IMR-90 (cell line): ENCODE results near the gene VPS8. TPM values are rescaled to one million over a fixed set of nuclear protein-coding genes. Genes with fewer than 3 reads are reported as not detected.
"Not testable (repeated sequence)": the region's sequence is repeated elsewhere in the genome, so short reads cannot be mapped to it uniquely, and the experiment has no call there.

ENCODE experiments used
- ATAC-seq: fragments of 200-7000 bp; cut with Tn5 transposase; 2 replicates; pipeline ENCODE4 v1.9.1; 2020; ENCODE audit warnings: low read depth, mild to moderate bottlenecking, moderate library complexity
- BruUV-seq: library from RNA; stranded (reverse); fragments of 400-500 nt; replicated peaks from 2 replicates; lab custom pipeline; 2021; lab: Mats Ljungman, UMichigan
- CTCF ChIA-PET: fragments of 300-600 bp; formaldehyde crosslinking; extraction: SDS; loops from one replicate; lab custom pipeline; 2021; ENCODE audit warnings: antibody characterized with exemption; lab: Yijun Ruan, JAX
- POLR2A ChIA-PET: fragments of 300-600 bp; sonication (Branson Sonifier 250); formaldehyde crosslinking; loops from one replicate; lab custom pipeline; 2022; ENCODE audit warnings: antibody characterized with exemption; ENCODE audit not compliant: unreplicated experiment; lab: Charles Lee
- DNase-seq: peaks from one replicate; pipeline ENCODE4 v3.0.0; 2013
- H2AFZ ChIP-seq: replicated peaks from 2 replicates; pipeline ENCODE3; 2013; ENCODE audit warnings: low read length, mild to moderate bottlenecking; ENCODE audit not compliant: poor library complexity
- H2AK5ac ChIP-seq: 2 replicates; pipeline ENCODE4 v1.6.1; 2013; ENCODE audit warnings: low read depth, low read length, inconsistent platforms
- H2AK9ac ChIP-seq: replicated peaks from 2 replicates; pipeline ENCODE3; 2013; ENCODE audit warnings: mild to moderate bottlenecking, low read depth, low read length, moderate library complexity; ENCODE audit not compliant: poor library complexity
- H2BK120ac ChIP-seq: 2 replicates; pipeline ENCODE4 v1.6.1; 2013; ENCODE audit warnings: low read depth, low read length, inconsistent platforms
- H2BK15ac ChIP-seq: 3 replicates; pipeline ENCODE4 v1.6.1; 2013; ENCODE audit warnings: low read depth, low read length, inconsistent platforms
- H2BK20ac ChIP-seq: 2 replicates; pipeline ENCODE4 v1.6.1; 2013; ENCODE audit warnings: low read depth, mild to moderate bottlenecking, inconsistent platforms, low read length, moderate library complexity
- H2BK5ac ChIP-seq: 2 replicates; pipeline ENCODE4 v1.6.1; 2013; ENCODE audit warnings: mild to moderate bottlenecking, low read depth, low read length, inconsistent platforms; ENCODE audit not compliant: poor library complexity, severe bottlenecking
- H3K14ac ChIP-seq: replicated peaks from 2 replicates; pipeline ENCODE4 v1.6.1; 2013; ENCODE audit warnings: low read depth, low read length, inconsistent platforms
- H3K18ac ChIP-seq: 2 replicates; pipeline ENCODE4 v1.6.1; 2013; ENCODE audit warnings: low read depth, low read length, control low read depth
- H3K23ac ChIP-seq: 2 replicates; pipeline ENCODE4 v1.6.1; 2013; ENCODE audit warnings: low read depth, low read length, inconsistent platforms
- H3K27ac ChIP-seq: 2 replicates; pipeline ENCODE4 v1.5.1; 2013; ENCODE audit warnings: mild to moderate bottlenecking, control low read depth, low read length; ENCODE audit not compliant: insufficient read depth
- H3K27me3 ChIP-seq: 2 replicates; pipeline ENCODE4 v1.6.1; 2013; ENCODE audit warnings: low read length; ENCODE audit not compliant: control insufficient read depth, insufficient read depth
- H3K36me3 ChIP-seq: 2 replicates; pipeline ENCODE4 v1.6.1; 2013; ENCODE audit warnings: low read length, mixed read lengths; ENCODE audit not compliant: control insufficient read depth, insufficient read depth
- H3K4ac ChIP-seq: 2 replicates; pipeline ENCODE4 v1.6.1; 2013; ENCODE audit warnings: low read depth, low read length, inconsistent platforms
- H3K4me1 ChIP-seq: 2 replicates; pipeline ENCODE4 v1.6.1; 2013; ENCODE audit warnings: low read length, mixed read lengths; ENCODE audit not compliant: control insufficient read depth, insufficient read depth
- H3K4me2 ChIP-seq: 2 replicates; pipeline ENCODE4 v1.6.1; 2013; ENCODE audit warnings: low read depth, mild to moderate bottlenecking, control low read depth, low read length, moderate library complexity
- H3K4me3 ChIP-seq: 2 replicates; pipeline ENCODE4 v1.5.1; 2013; ENCODE audit warnings: low read depth, mild to moderate bottlenecking, control low read depth, low read length, moderate library complexity; ENCODE audit not compliant: insufficient read depth
- H3K56ac ChIP-seq: 2 replicates; pipeline ENCODE4 v1.6.1; 2013; ENCODE audit warnings: low read length, inconsistent platforms; ENCODE audit not compliant: insufficient read depth; ENCODE audit errors: extremely low read depth
- H3K79me1 ChIP-seq, 2 experiments: 2 replicates each; pipeline ENCODE4 v1.6.1; 2013; ENCODE audit warnings: low read length in 2 of 2, inconsistent platforms in 1 of 2, low read depth in 1 of 2
- H3K9ac ChIP-seq: 2 replicates; pipeline ENCODE4 v1.6.1; 2013; ENCODE audit warnings: low read depth, low read length, control low read depth
- H3K9me1 ChIP-seq: 2 replicates; pipeline ENCODE4 v1.6.1; 2013; ENCODE audit warnings: low read length, inconsistent platforms; ENCODE audit not compliant: insufficient read depth
- H3K9me3 ChIP-seq: 2 replicates; pipeline ENCODE4 v1.6.1; 2013; ENCODE audit warnings: low read length; ENCODE audit not compliant: control insufficient read depth, insufficient read depth
- H4K20me1 ChIP-seq: 2 replicates; pipeline ENCODE4 v1.6.1; 2013; ENCODE audit warnings: low read length, inconsistent platforms; ENCODE audit not compliant: insufficient read depth
- H4K5ac ChIP-seq: 2 replicates; pipeline ENCODE4 v1.6.1; 2013; ENCODE audit warnings: mild to moderate bottlenecking, low read depth, low read length, control low read depth
- H4K8ac ChIP-seq, 2 experiments: 2 replicates each; pipeline ENCODE4 v1.6.1; 2013; ENCODE audit warnings: low read depth in 2 of 2, low read length in 2 of 2, control low read depth in 1 of 2, inconsistent platforms in 1 of 2
- H4K91ac ChIP-seq: 2 replicates; pipeline ENCODE4 v1.6.1; 2013; ENCODE audit warnings: low read depth, low read length, inconsistent platforms; ENCODE audit not compliant: insufficient read depth
- WGBS, 2 experiments: methylation state at CpG; one replicate each; pipeline versions ENCODE4 v1.1.5 to v1.1.7; 2013; ENCODE audit warnings: missing lambda C conversion rate in 2 of 2; ENCODE audit not compliant: insufficient read length in 1 of 2; ENCODE audit errors: extremely low coverage in 2 of 2; 5-methylcytosine and 5-hydroxymethylcytosine counted together
- dilution Hi-C: fragments of 300-500 bp; cut with HindIII; formaldehyde crosslinking; loops from one replicate; pipeline ENCODE4 v1.14.3; 2018; ENCODE audit warnings: low sequenced_read_pairs; ENCODE audit not compliant: unreplicated experiment
- in situ Hi-C: fragments of 300-500 bp; cut with MboI; formaldehyde crosslinking; loops from 3 replicates; pipeline ENCODE4 v1.14.3; 2019; ENCODE audit warnings: low sequenced_read_pairs, inconsistent platforms, mixed read lengths
- intact Hi-C: fragments of 100-400 bp; cut with micrococcal nuclease; formaldehyde crosslinking; loops from 2 replicates; pipeline ENCODE4 v1.10.0; 2022
- polyA plus RNA-seq, 3 experiments: library from polyadenylated mRNA; depleted of rRNA; stranded (reverse); fragments of >200 nt; gene quantifications; 2 replicates each; pipeline ENCODE4 v1.2.3, GENCODE V29; 2012; ENCODE audit warnings: low replicate concordance in 1 of 3
- total RNA-seq: library from RNA; depleted of rRNA; stranded (reverse); fragments of >200 nt; gene quantifications from 2 replicates; pipeline ENCODE4 v1.2.3, GENCODE V29; 2012

Gene VPS8
- total and polyA plus RNA-seq, 2 of the 4 experiments (the other 2 are of a cell fraction), result 14.0 to 56.1 TPM

GRCh38 chr3:184907031-184907430 is 95.1 kb downstream of the VPS8 start:
- H3K27me3 ChIP-seq, H2BK5ac ChIP-seq, H2BK15ac ChIP-seq, ATAC-seq, H3K4me3 ChIP-seq, in situ Hi-C loops, H3K4me2 ChIP-seq, H3K79me1 ChIP-seq, H2AFZ ChIP-seq, H3K23ac ChIP-seq, H4K5ac ChIP-seq, H4K91ac ChIP-seq, H2AK5ac ChIP-seq, H3K9me1 ChIP-seq, H4K8ac ChIP-seq, H2BK20ac ChIP-seq, H2AK9ac ChIP-seq, H3K4me1 ChIP-seq, H3K36me3 ChIP-seq, H3K4ac ChIP-seq, H3K9me3 ChIP-seq, dilution Hi-C loops, H3K14ac ChIP-seq, H3K18ac ChIP-seq, H3K9ac ChIP-seq, H3K27ac ChIP-seq, H3K56ac ChIP-seq, H2BK120ac ChIP-seq, POLR2A ChIA-PET, CTCF ChIA-PET, BruUV-seq, DNase-seq, intact Hi-C loops, H4K20me1 ChIP-seq: not testable (repeated sequence)
- no CpG with 5 or more reads among the region's 4 CpGs for WGBS, 2 experiments
